A549 (cell line): Measurements from ENCODE around the gene UACA.

ENCODE experiments used
- HOXA7 ChIP-seq: fragments of 250-450 bp; sonication (Bioruptor Pico); IDR thresholded peaks from 2 replicates; pipeline ENCODE4 v1.5.0; 2020; ENCODE audit warnings: mild to moderate bottlenecking, moderate library complexity
- MYC ChIP-seq: IDR thresholded peaks from 2 replicates; pipeline ENCODE4 v1.6.1; 2012; ENCODE audit warnings: mild to moderate bottlenecking, inconsistent platforms, low read length, improper control_type of control experiment, borderline replicate concordance
- TF ChIP-seq, protein P1 (sequence below): fragments of 200-600 bp; sonication (generic); IDR thresholded peaks from 2 replicates; pipeline ENCODE4 v1.6.1; 2016; ENCODE audit warnings: antibody characterized with exemption, mild to moderate bottlenecking, moderate library complexity
- TF ChIP-seq, protein P2 (sequence below): fragments of 450-650 bp; IDR thresholded peaks from 2 replicates; pipeline ENCODE4 v1.6.1; 2014; ENCODE audit warnings: antibody characterized with exemption

GRCh38 chr15:70701891-70702568 is 61.3 kb downstream of the UACA start:
- no peak for TF ChIP-seq HOXA7 (CRISPR knock-in tag)
- TF ChIP-seq, protein P1, sequence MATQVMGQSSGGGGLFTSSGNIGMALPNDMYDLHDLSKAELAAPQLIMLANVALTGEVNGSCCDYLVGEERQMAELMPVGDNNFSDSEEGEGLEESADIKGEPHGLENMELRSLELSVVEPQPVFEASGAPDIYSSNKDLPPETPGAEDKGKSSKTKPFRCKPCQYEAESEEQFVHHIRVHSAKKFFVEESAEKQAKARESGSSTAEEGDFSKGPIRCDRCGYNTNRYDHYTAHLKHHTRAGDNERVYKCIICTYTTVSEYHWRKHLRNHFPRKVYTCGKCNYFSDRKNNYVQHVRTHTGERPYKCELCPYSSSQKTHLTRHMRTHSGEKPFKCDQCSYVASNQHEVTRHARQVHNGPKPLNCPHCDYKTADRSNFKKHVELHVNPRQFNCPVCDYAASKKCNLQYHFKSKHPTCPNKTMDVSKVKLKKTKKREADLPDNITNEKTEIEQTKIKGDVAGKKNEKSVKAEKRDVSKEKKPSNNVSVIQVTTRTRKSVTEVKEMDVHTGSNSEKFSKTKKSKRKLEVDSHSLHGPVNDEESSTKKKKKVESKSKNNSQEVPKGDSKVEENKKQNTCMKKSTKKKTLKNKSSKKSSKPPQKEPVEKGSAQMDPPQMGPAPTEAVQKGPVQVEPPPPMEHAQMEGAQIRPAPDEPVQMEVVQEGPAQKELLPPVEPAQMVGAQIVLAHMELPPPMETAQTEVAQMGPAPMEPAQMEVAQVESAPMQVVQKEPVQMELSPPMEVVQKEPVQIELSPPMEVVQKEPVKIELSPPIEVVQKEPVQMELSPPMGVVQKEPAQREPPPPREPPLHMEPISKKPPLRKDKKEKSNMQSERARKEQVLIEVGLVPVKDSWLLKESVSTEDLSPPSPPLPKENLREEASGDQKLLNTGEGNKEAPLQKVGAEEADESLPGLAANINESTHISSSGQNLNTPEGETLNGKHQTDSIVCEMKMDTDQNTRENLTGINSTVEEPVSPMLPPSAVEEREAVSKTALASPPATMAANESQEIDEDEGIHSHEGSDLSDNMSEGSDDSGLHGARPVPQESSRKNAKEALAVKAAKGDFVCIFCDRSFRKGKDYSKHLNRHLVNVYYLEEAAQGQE, result no peak
- TF ChIP-seq, protein P2, sequence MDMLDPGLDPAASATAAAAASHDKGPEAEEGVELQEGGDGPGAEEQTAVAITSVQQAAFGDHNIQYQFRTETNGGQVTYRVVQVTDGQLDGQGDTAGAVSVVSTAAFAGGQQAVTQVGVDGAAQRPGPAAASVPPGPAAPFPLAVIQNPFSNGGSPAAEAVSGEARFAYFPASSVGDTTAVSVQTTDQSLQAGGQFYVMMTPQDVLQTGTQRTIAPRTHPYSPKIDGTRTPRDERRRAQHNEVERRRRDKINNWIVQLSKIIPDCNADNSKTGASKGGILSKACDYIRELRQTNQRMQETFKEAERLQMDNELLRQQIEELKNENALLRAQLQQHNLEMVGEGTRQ, result no peak
- TF ChIP-seq MYC, result no peak
